Naive thymus-derived CD8-positive, alpha-beta T cell (primary cell): ENCODE results near the gene DUSP18. TPM values are rescaled to one million over a fixed set of nuclear protein-coding genes. Genes with fewer than 3 reads are reported as not detected.

Experiments used
- ATAC-seq, 2 donors: fragments of 150-1000 bp; cut with Tn5 transposase in 1 of 2; sonication (Bioruptor Pico), chemical (Tn5 transposase) in 1 of 2; 1 replicate in 1 of 2; 2 replicates in 1 of 2; pipeline ENCODE4 v1.10.0; 2021; ENCODE audit warnings: mild to moderate bottlenecking in 2 of 2, moderate library complexity in 2 of 2
- POLR2A ChIA-PET: fragments of 350-600 bp; sonication (Branson Sonifier 250); formaldehyde crosslinking; loops from one replicate; lab custom pipeline; 2021; ENCODE audit warnings: antibody characterized with exemption; lab: Charles Lee
- DNase-seq, 10 donors: peaks; one replicate each; pipeline versions ENCODE4 v3.0.0 to v3.0.0-alpha.2; 2020 to 2022
- H3K27ac Mint-ChIP-seq, 10 donors: one replicate each; pipeline ENCODE4 v1.8.0; 2020 to 2022; ENCODE audit warnings: mild to moderate bottlenecking in 10 of 10, mixed read lengths in 10 of 10, moderate library complexity in 4 of 10, inconsistent platforms in 1 of 10
- H3K27me3 Mint-ChIP-seq, 5 donors: one replicate each; pipeline ENCODE4 v1.8.0; 2021 to 2022; ENCODE audit warnings: mixed read lengths in 5 of 5
- H3K36me3 Mint-ChIP-seq, 3 donors: one replicate each; pipeline ENCODE4 v1.8.0; 2020 to 2022; ENCODE audit warnings: mixed read lengths in 3 of 3, mild to moderate bottlenecking in 2 of 3, inconsistent platforms in 1 of 3
- H3K4me1 Mint-ChIP-seq, 4 donors: one replicate each; pipeline ENCODE4 v1.8.0; 2021 to 2022; ENCODE audit warnings: mixed read lengths in 4 of 4
- H3K4me3 Mint-ChIP-seq, 10 donors: one replicate each; pipeline ENCODE4 v1.8.0; 2020 to 2022; ENCODE audit warnings: mild to moderate bottlenecking in 10 of 10, mixed read lengths in 10 of 10, moderate library complexity in 6 of 10, inconsistent platforms in 1 of 10
- H3K9me3 Mint-ChIP-seq, 9 donors: one replicate each; pipeline ENCODE4 v1.8.0; 2020 to 2022; ENCODE audit warnings: mixed read lengths in 9 of 9, mild to moderate bottlenecking in 3 of 9, inconsistent platforms in 1 of 9, moderate library complexity in 1 of 9
- polyA plus RNA-seq, 3 donors: library from polyadenylated mRNA; unstranded; fragments of 300-500 nt; fragmentation: Illumina TruSeq; gene quantifications; one replicate each; pipeline ENCODE4 v1.2.3, GENCODE V29; 2021
- total RNA-seq, 8 experiments: library from RNA in 2 of 8; stranded (reverse) in 2 of 8; gene quantifications; one replicate each; pipeline ENCODE4 v1.2.3 and lab custom pipeline; 2021 to 2026

Gene DUSP18
- total and polyA plus RNA-seq, 5 experiments from 2014 or later = 5.1 to 18.6 (median 7.8) TPM

DNA sequence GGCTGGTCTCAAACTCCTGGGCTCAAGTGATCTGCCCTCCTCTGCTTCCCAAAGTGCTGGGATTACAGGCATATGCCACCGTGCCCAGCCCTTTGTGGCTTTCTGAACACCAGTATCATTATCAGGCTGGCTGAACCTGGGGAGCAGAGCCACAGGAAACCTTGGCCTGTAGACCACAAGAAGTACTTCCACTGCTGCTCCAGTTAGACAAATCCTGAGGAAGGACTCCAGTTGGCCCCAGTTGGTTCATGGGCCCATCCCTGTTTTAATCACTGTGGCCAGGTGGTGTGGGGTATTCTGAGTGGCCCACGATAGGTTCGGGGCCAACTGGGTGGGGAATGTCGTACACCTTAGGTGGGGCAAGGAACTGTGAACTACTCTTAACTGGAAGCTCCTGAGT lies 5.5 kb upstream of the DUSP18 start:
- Mint-ChIP-seq H3K4me3 (no peak overlapping the region), H3K9me3 (no peaks in the 10 kb centered on the region), H3K4me1 (peaks cover 5 to 6% (median 5%) of the 10 kb centered on the region in 4 donors), H3K36me3 (no peaks in the 10 kb centered on the region), H3K27me3 (peaks cover 0 to 14% (median 1%) of the 10 kb centered on the region in 5 donors), H3K27ac (no peak overlapping the region)
- ATAC-seq = no peak
- no peak for DNase-seq
- POLR2A ChIA-PET = no interaction called here

- DNase-seq (no peak), ATAC-seq (no peak)
- POLR2A ChIA-PET = no interaction called here
- Mint-ChIP-seq H3K9me3 (no peaks in the 10 kb centered on the region), H3K27me3 (peaks cover 0 to 3% (median 0%) of the 10 kb centered on the region in 5 donors), H3K27ac (peak overlapping the region in 1 of 10 donors; percentile 18), H3K4me1 (peaks cover 13 to 20% (median 16%) of the 10 kb centered on the region in 4 donors), H3K36me3 (no peaks in the 10 kb centered on the region), H3K4me3 (no peak overlapping the region)
Measured at GRCh38 chr22:30671071-30671470, 3.4 kb upstream of the DUSP18 start.

GRCh38 chr22:30668386-30668710 lies 673 bp upstream of the DUSP18 start:
- ATAC-seq = no peak
- POLR2A ChIA-PET = no interaction called here
- Mint-ChIP-seq H3K27ac (peak overlapping the region in 8 of 10 donors; percentile 60 to 97 (median 86)), H3K4me1 (peaks cover 20 to 38% (median 29%) of the 10 kb centered on the region in 4 donors), H3K4me3 (peak overlapping the region; percentile 91 to 97 (median 94)), H3K27me3 (no peaks in the 10 kb centered on the region), H3K9me3 (no peaks in the 10 kb centered on the region), H3K36me3 (peaks cover 1 to 9% (median 9%) of the 10 kb centered on the region in 3 donors)
- no peak for DNase-seq

DNA sequence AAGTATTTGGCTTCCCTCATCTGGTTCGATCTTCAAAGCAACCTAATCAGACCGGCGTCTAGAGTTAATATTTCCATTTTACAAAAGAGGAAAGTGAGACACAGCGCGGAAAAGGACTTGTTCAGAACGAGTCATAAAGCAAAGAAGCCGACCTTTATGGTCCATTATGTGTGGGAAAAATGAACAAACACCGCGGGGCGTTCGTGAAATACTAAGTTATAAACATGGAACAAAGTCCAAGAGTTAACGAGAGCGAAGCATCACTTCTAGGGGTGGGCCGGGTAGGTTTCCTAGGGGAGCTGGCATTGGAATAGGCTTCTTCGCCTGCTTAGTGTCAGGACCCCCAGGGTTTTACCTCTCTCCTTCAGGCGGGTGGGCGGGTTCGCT lies 575 bp downstream of the DUSP18 start:
- POLR2A ChIA-PET = interaction anchor here (0.7 to 1.3 kb wide), 4 partner anchors 25 to 698 kb away, joined by 3 to 8 read pairs (median 4); partner anchors contain the start of gene SLC35E4
- Mint-ChIP-seq H3K4me1 (peaks cover 20 to 41% (median 29%) of the 10 kb centered on the region in 4 donors), H3K9me3 (no peaks in the 10 kb centered on the region), H3K36me3 (peaks cover 7 to 21% (median 18%) of the 10 kb centered on the region in 3 donors), H3K4me3 (peak overlapping the region; percentile 91 to 97 (median 94)), H3K27ac (peak overlapping the region; percentile 86 to 97 (median 94)), H3K27me3 (no peaks in the 10 kb centered on the region)
- peak in 2 of 10 donors; percentile 12 to 21 for DNase-seq
- peak in 1 of 2 donors; percentile 6 for ATAC-seq

DNA sequence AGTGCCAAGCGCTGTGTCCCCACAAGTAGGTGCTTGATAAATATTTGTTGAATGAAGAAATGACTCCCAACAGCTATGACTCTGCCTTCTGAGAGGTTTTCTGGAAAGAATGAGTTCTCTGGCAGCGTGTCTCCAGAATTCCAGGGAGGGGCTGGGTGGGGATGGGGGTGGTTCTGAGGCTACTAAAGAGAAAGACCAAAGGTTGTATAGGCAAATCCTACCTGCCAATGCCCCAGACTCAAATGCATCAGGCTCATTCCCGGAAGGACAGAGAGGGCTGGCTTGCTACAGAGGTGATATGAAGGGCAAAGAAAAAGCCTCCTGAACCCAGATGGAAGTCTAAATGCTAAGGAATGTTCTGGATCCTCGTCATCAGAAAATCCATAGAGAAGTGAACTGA lies 1.9 kb downstream of the DUSP18 start:
- H3K36me3 Mint-ChIP-seq = peaks cover 7 to 29% (median 24%) of the 10 kb centered on the region in 3 donors
- POLR2A ChIA-PET = interaction anchor here (1.2 kb wide), 1 partner anchor 27 kb away, joined by 3 read pairs; no protein-coding TSS in a partner anchor
- peak overlapping the region in 7 of 10 donors; percentile 1 to 97 (median 94) for H3K4me3 Mint-ChIP-seq
- DNase-seq (no peak), ATAC-seq (no peak)
- H3K4me1 Mint-ChIP-seq = peaks cover 20 to 41% (median 29%) of the 10 kb centered on the region in 4 donors
- H3K9me3 Mint-ChIP-seq = no peaks in the 10 kb centered on the region
- H3K27me3 Mint-ChIP-seq = no peaks in the 10 kb centered on the region
- peak overlapping the region in 2 of 10 donors; percentile 52 to 64 for H3K27ac Mint-ChIP-seq

DNA sequence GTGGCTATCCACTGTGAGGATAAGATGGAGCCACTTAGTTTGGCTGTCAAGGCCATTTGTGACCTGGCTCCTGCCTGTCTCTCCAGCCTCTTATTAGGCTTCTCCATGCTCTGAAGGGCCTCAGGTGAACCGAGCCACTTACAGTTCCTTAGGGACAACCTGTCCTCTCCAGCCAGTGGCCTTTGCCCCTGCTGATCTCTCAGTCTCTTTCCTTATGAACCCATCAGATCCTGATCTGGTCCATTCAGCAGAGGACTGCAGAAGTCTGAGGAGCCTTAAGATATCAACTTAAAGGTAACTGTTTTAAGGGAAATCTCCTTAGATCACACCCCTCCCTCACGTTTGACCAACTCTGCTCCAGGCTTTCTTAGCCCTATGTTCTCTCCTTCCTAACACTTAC lies 2.4 kb downstream of the DUSP18 start:
- Mint-ChIP-seq H3K4me3 (peak overlapping the region in 2 of 10 donors; percentile 0 to 1), H3K27ac (peak overlapping the region in 2 of 10 donors; percentile 48 to 64), H3K9me3 (no peaks in the 10 kb centered on the region), H3K36me3 (peaks cover 7 to 34% (median 25%) of the 10 kb centered on the region in 3 donors), H3K27me3 (no peaks in the 10 kb centered on the region), H3K4me1 (peaks cover 20 to 41% (median 29%) of the 10 kb centered on the region in 4 donors)
- DNase-seq = no peak
- POLR2A ChIA-PET = no interaction called here
- ATAC-seq = no peak

- H3K27ac Mint-ChIP-seq = peak overlapping the region in 3 of 10 donors; percentile 14 to 72 (median 37)
- H3K9me3 Mint-ChIP-seq = no peaks in the 10 kb centered on the region
- no peak for ATAC-seq
- H3K36me3 Mint-ChIP-seq = peaks cover 7 to 39% (median 26%) of the 10 kb centered on the region in 3 donors
- peaks cover 21 to 41% (median 29%) of the 10 kb centered on the region in 4 donors for H3K4me1 Mint-ChIP-seq
- POLR2A ChIA-PET = interaction anchor here (0.9 kb wide), 1 partner anchor 30 kb away, joined by 3 read pairs; no protein-coding TSS in a partner anchor
- no peak for DNase-seq
- no peaks in the 10 kb centered on the region for H3K27me3 Mint-ChIP-seq
- H3K4me3 Mint-ChIP-seq = peak overlapping the region in 1 of 10 donors; percentile 37
Measured at GRCh38 chr22:30664798-30665197, 2.9 kb downstream of the DUSP18 start.

DNA sequence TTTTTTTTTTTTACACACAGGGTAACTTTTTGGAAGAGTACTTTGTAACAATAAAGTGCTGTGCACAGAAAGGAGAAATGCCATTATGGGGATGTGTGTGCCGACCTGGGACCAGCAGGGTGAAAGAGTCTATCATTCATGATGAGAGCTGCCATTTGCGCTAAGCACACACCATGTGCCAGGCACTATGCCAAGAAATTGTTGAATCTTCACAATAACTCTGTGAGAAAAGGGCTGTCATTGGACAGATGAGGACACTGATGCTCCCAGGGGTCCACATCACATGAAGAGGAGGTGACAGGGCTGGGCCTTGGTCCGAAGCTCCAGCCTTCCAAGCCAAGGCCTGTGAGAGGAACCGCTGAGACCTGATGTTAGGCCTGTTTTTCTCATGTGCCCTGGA lies 5.6 kb downstream of the DUSP18 start:
- POLR2A ChIA-PET = interaction anchor here (0.7 kb wide), 2 partner anchors 21 to 227 kb away, joined by 6 to 8 read pairs; no protein-coding TSS in a partner anchor
- Mint-ChIP-seq H3K27ac (no peak overlapping the region), H3K4me1 (peaks cover 14 to 32% (median 21%) of the 10 kb centered on the region in 4 donors)

DNA sequence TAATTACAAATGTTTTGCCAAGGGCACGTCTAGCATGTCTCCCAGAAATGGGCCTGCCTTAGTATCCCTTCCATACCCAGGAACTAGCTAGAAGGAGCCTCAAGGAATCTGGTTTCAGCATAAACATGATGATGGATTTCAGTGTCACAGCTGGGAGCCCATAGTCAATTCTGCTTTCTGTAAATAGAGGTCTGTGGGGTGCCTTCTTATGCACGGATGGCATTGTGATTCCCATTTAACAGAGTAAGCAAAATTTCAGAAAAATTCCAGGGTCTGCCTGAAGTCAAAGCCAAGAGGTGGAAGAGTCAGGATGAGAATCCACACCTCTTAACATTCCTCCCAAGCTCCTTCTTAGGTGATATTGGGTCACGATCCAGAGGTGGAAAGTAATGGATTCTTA lies 12.1 kb downstream of the DUSP18 start:
- Mint-ChIP-seq H3K27ac (no peak overlapping the region), H3K27me3 (no peaks in the 10 kb centered on the region), H3K36me3 (peaks cover 0 to 26% (median 14%) of the 10 kb centered on the region in 3 donors), H3K4me3 (no peak overlapping the region), H3K9me3 (no peaks in the 10 kb centered on the region), H3K4me1 (peaks cover 0 to 4% (median under 1%) of the 10 kb centered on the region in 4 donors)
- POLR2A ChIA-PET = interaction anchor here (0.7 kb wide), 1 partner anchor 54 kb away, joined by 5 read pairs; no protein-coding TSS in a partner anchor
- DNase-seq (no peak), ATAC-seq (no peak)

More for the DNA sequence above, 5.6 kb downstream of the DUSP18 start:
- Mint-ChIP-seq H3K36me3 (peaks cover 7 to 47% (median 32%) of the 10 kb centered on the region in 3 donors), H3K9me3 (no peaks in the 10 kb centered on the region), H3K4me3 (no peak overlapping the region), H3K27me3 (no peaks in the 10 kb centered on the region)
- ATAC-seq = no peak
- DNase-seq = no peak

DNA sequence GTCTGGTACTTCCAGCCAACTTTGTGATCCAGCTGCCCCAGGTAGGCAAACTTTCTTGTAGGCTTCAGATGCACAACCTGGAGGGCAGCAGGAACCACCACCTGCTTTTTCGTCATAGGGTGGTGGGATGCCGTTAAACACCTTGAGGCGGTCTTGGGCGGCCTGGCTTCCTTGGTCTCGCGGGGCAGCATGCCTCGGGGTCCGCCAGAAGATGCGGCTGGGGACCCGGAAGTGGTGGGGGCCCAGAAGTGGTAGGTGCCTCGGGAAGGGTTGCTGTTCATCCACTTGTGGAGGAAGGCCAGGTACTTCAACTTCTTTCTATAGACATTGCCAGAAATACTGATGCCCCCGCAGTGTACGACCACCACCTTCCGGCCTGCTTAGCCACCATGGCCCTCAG lies 13.3 kb downstream of the DUSP18 start:
- Mint-ChIP-seq H3K4me1 (peaks cover 0 to 6% (median 3%) of the 10 kb centered on the region in 4 donors), H3K27me3 (no peaks in the 10 kb centered on the region), H3K9me3 (no peaks in the 10 kb centered on the region), H3K4me3 (no peak overlapping the region), H3K27ac (peak overlapping the region in 1 of 10 donors; percentile 52), H3K36me3 (peaks cover 0 to 15% (median 12%) of the 10 kb centered on the region in 3 donors)
- DNase-seq (no peak), ATAC-seq (no peak)
- POLR2A ChIA-PET = no interaction called here

- peaks cover 0 to 12% (median 6%) of the 10 kb centered on the region in 3 donors for H3K36me3 Mint-ChIP-seq
- peaks cover 0 to 12% (median 4%) of the 10 kb centered on the region in 4 donors for H3K4me1 Mint-ChIP-seq
- POLR2A ChIA-PET = no interaction called here
Measured at GRCh38 chr22:30652852-30653251, 14.8 kb downstream of the DUSP18 start.

GRCh38 chr22:30650508-30651116 lies 17.1 kb downstream of the DUSP18 start:
- H3K27me3 Mint-ChIP-seq = no peaks in the 10 kb centered on the region
- no peaks in the 10 kb centered on the region for H3K9me3 Mint-ChIP-seq
- H3K27ac Mint-ChIP-seq = peak overlapping the region in 3 of 10 donors; percentile 25 to 83 (median 37)

More at GRCh38 chr22:30652852-30653251, 14.8 kb downstream of the DUSP18 start:
- ATAC-seq = no peak
- H3K4me3 Mint-ChIP-seq = no peak overlapping the region
- no peaks in the 10 kb centered on the region for H3K27me3 Mint-ChIP-seq
- no peaks in the 10 kb centered on the region for H3K9me3 Mint-ChIP-seq
- H3K27ac Mint-ChIP-seq = no peak overlapping the region
- no peak for DNase-seq

More at GRCh38 chr22:30650508-30651116, 17.1 kb downstream of the DUSP18 start:
- no peak for ATAC-seq
- DNase-seq = no peak
- Mint-ChIP-seq H3K36me3 (peaks cover 0 to 8% (median 6%) of the 10 kb centered on the region in 3 donors), H3K4me3 (no peak overlapping the region), H3K4me1 (peaks cover 0 to 12% (median 4%) of the 10 kb centered on the region in 4 donors)
- POLR2A ChIA-PET = interaction anchor here (1.3 kb wide), 1 partner anchor 13 kb away, joined by 3 read pairs; no protein-coding TSS in a partner anchor
